GM12878 (cell line): ENCODE measurements around the gene MEGF9. TPM values are rescaled to one million over a fixed set of nuclear protein-coding genes. Genes with fewer than 3 reads are reported as not detected.

ENCODE experiments used
- ATAC-seq: fragments of 200-7000 bp; cut with Tn5 transposase; 3 replicates; pipeline ENCODE4 v1.9.1; 2020; ENCODE audit warnings: mild to moderate bottlenecking, moderate library complexity
- BruUV-seq: library from RNA; stranded (reverse); fragments of 400-500 nt; replicated peaks from 2 replicates; lab custom pipeline; 2021; lab: Mats Ljungman, UMichigan
- CTCF ChIA-PET: fragments of 300-600 bp; sonication (Branson Sonifier 250); formaldehyde crosslinking; extraction: SDS; loops from one replicate; lab custom pipeline; 2021; ENCODE audit warnings: inconsistent platforms; lab: Yijun Ruan, JAX
- POLR2A ChIA-PET: fragments of 350-600 bp; formaldehyde crosslinking; extraction: SDS; loops from one replicate; lab custom pipeline; 2021; ENCODE audit warnings: inconsistent platforms; lab: Charles Lee
- RAD21 ChIA-PET: fragments of 300-600 bp; sonication (Branson Sonifier 250); formaldehyde crosslinking; loops from one replicate; lab custom pipeline; 2023; ENCODE audit warnings: antibody characterized with exemption; ENCODE audit not compliant: unreplicated experiment; lab: Charles Lee
- SMC1A ChIA-PET: fragments of 300-600 bp; sonication (Branson Sonifier 250); formaldehyde crosslinking; loops from one replicate; lab custom pipeline; 2023; ENCODE audit not compliant: unreplicated experiment, uncharacterized antibody; lab: Charles Lee
- DNase-seq: peaks from one replicate; pipeline ENCODE4 v3.0.0-alpha.2; 2011; ENCODE audit warnings: low read depth, low spot score
- FAIRE-seq: peaks from 3 replicates; lab custom pipeline; 2011; peaks lifted over from hg19 to GRCh38; lab: Jason Lieb, UNC
- H2AFZ ChIP-seq: 2 replicates; pipeline ENCODE4 v1.6.0; 2011; ENCODE audit warnings: low read depth, low read length, control low read depth; ENCODE audit not compliant: control insufficient read depth
- H3K27ac ChIP-seq: 2 replicates; pipeline ENCODE4 v1.5.1; 2011; ENCODE audit warnings: control low read depth; ENCODE audit not compliant: control insufficient read depth, insufficient read depth
- H3K27me3 ChIP-seq, 2 experiments: replicated peaks in 1 of 2; 2 replicates each; pipeline versions ENCODE4 v1.6.0 to v1.6.1; 2011; ENCODE audit warnings: low read length in 1 of 2; ENCODE audit not compliant: control insufficient read depth in 2 of 2, insufficient read depth in 2 of 2
- H3K36me3 ChIP-seq, 2 experiments: 2 replicates each; pipeline ENCODE4 v1.5.1; 2011; ENCODE audit warnings: low read length in 1 of 2; ENCODE audit not compliant: control insufficient read depth in 2 of 2, insufficient read depth in 2 of 2
- H3K4me1 ChIP-seq: 2 replicates; pipeline ENCODE4 v1.6.1; 2011; ENCODE audit warnings: mild to moderate bottlenecking, low read length, moderate library complexity, mixed read lengths; ENCODE audit not compliant: control insufficient read depth, insufficient read depth
- H3K4me2 ChIP-seq: 2 replicates; pipeline ENCODE4 v1.6.0; 2011; ENCODE audit warnings: control low read depth; ENCODE audit not compliant: control insufficient read depth, insufficient read depth
- H3K4me3 ChIP-seq: fragments of 200-600 bp; sonication (generic); 2 replicates; pipeline ENCODE4 v1.5.1; 2016
- H3K79me2 ChIP-seq: 2 replicates; pipeline ENCODE4 v1.6.0; 2011; ENCODE audit warnings: low read length; ENCODE audit not compliant: control insufficient read depth, insufficient read depth
- H3K9ac ChIP-seq: 2 replicates; pipeline ENCODE4 v1.8.0; 2011; ENCODE audit warnings: low read length, control low read depth, mixed read lengths; ENCODE audit not compliant: control insufficient read depth, insufficient read depth
- H3K9me3 ChIP-seq: replicated peaks from 3 replicates; pipeline ENCODE4 v1.5.1; 2011; ENCODE audit warnings: mild to moderate bottlenecking, low read length; ENCODE audit not compliant: control insufficient read depth, insufficient read depth
- H4K20me1 ChIP-seq: 2 replicates; pipeline ENCODE4 v1.6.0; 2011; ENCODE audit not compliant: control insufficient read depth, insufficient read depth
- ASH2L ChIP-seq: fragments of 300-600, 200-600 bp; sonication (generic); IDR thresholded peaks from 2 replicates; pipeline ENCODE4 v1.6.1; 2017; ENCODE audit warnings: low read depth, mild to moderate bottlenecking, borderline replicate concordance
- CBFB ChIP-seq: IDR thresholded peaks from 2 replicates; pipeline ENCODE4 v1.6.1; 2016; ENCODE audit warnings: antibody characterized with exemption, low read depth
- CREM ChIP-seq: IDR thresholded peaks from 2 replicates; pipeline ENCODE4 v1.6.1; 2014; ENCODE audit warnings: antibody characterized with exemption, low read depth
- EZH2 ChIP-seq: IDR thresholded peaks from 2 replicates; pipeline ENCODE4 v1.6.1; 2012; ENCODE audit warnings: low read depth, mild to moderate bottlenecking, control low read depth, inconsistent platforms, low read length, borderline replicate concordance; ENCODE audit not compliant: control insufficient read depth
- FOXK2 ChIP-seq: fragments of 450-650 bp; IDR thresholded peaks from 2 replicates; pipeline ENCODE4 v1.6.1; 2017; ENCODE audit warnings: mild to moderate bottlenecking, moderate library complexity
- HDAC2 ChIP-seq: fragments of 200-600 bp; sonication (generic); IDR thresholded peaks from 2 replicates; pipeline ENCODE4 v1.6.1; 2017
- KDM1A ChIP-seq: fragments of 200-600 bp; sonication (generic); IDR thresholded peaks from 2 replicates; pipeline ENCODE4 v1.6.1; 2016; ENCODE audit warnings: borderline replicate concordance
- MTA2 ChIP-seq: fragments of 450-650 bp; IDR thresholded peaks from 2 replicates; pipeline ENCODE4 v1.6.1; 2016; ENCODE audit warnings: low read depth, mild to moderate bottlenecking, moderate library complexity
- MTA3 ChIP-seq: IDR thresholded peaks from 2 replicates; pipeline ENCODE4 v1.6.1; 2012; ENCODE audit warnings: low read length, inconsistent platforms, borderline replicate concordance
- MYC ChIP-seq: IDR thresholded peaks from 2 replicates; pipeline ENCODE4 v1.6.1; 2011; ENCODE audit warnings: mild to moderate bottlenecking, low read length, moderate library complexity, inconsistent platforms; ENCODE audit not compliant: insufficient read depth, insufficient replicate concordance, insufficient read length, severe bottlenecking
- NR2C2 ChIP-seq: IDR thresholded peaks from 2 replicates; pipeline ENCODE4 v1.6.1; 2011; ENCODE audit warnings: borderline replicate concordance, low read depth; ENCODE audit not compliant: control insufficient read depth, insufficient read length
- RAD51 ChIP-seq: fragments of 450-650 bp; IDR thresholded peaks from 2 replicates; pipeline ENCODE4 v1.6.1; 2016; ENCODE audit warnings: moderate library complexity, mild to moderate bottlenecking, inconsistent platforms
- TARDBP ChIP-seq: IDR thresholded peaks from 2 replicates; pipeline ENCODE4 v1.6.1; 2016; ENCODE audit warnings: borderline replicate concordance
- ZBED1 ChIP-seq: IDR thresholded peaks from 2 replicates; pipeline ENCODE4 v1.6.1; 2016; ENCODE audit warnings: borderline replicate concordance
- ZNF384 ChIP-seq: IDR thresholded peaks from 2 replicates; pipeline ENCODE4 v1.6.1; 2012; ENCODE audit warnings: low read depth, mild to moderate bottlenecking, low read length, improper control_type of control experiment, borderline replicate concordance
- WGBS: methylation state at CpG from one replicate; pipeline ENCODE4 v1.1.6; 2016; ENCODE audit warnings: low lambda C conversion rate; ENCODE audit not compliant: insufficient replicate concordance, insufficient coverage; ENCODE audit errors: missing lambda C conversion rate; 5-methylcytosine and 5-hydroxymethylcytosine counted together
- in situ Hi-C: fragments of 300-500 bp; cut with MboI; formaldehyde crosslinking; loops from 9 replicates; pipeline ENCODE4 v1.14.3; 2018; ENCODE audit warnings: mixed read lengths
- intact Hi-C: fragments of 100-400 bp; cut with micrococcal nuclease; formaldehyde crosslinking; loops from one replicate; pipeline ENCODE4 v1.14.2; 2022; ENCODE audit not compliant: unreplicated experiment
- polyA plus RNA-seq, 11 experiments: library from polyadenylated mRNA; depleted of rRNA in 4 of 11; unstranded in 6 of 11; stranded (reverse) in 5 of 11; fragments of >200 nt; fragmentation: Nextera tagmentation in 4 of 11; fragmentation: Illumina TruSeq in 1 of 11; extraction: Ambion mirVana in 4 of 11; extraction: Trizol in 1 of 11; gene quantifications; 1 replicate in 1 of 11; 2 replicates in 10 of 11; pipeline versions ENCODE4 v1.2.1 to v1.2.3, GENCODE V29; 2011 to 2016; ENCODE audit warnings: inconsistent platforms in 2 of 11, missing spikeins in 2 of 11, low read depth in 1 of 11
- total RNA-seq, 4 experiments: library from RNA; depleted of rRNA in 3 of 4; stranded (reverse); fragments of >200 nt in 3 of 4; fragmentation: Illumina TruSeq in 1 of 4; extraction: Trizol in 1 of 4; gene quantifications; 2 replicates each; pipeline versions ENCODE4 v1.2.1 to v1.2.3, GENCODE V29; 2013 to 2021
- TF ChIP-seq, protein P1 (sequence below): fragments of 450-650 bp; IDR thresholded peaks from 2 replicates; pipeline ENCODE4 v1.6.1; 2017; ENCODE audit warnings: mild to moderate bottlenecking
- TF ChIP-seq, protein P2 (sequence below): IDR thresholded peaks from 2 replicates; pipeline ENCODE4 v1.6.1; 2011; ENCODE audit warnings: borderline replicate concordance, low read depth, mild to moderate bottlenecking, moderate library complexity, low read length; ENCODE audit not compliant: insufficient read depth, poor library complexity, severe bottlenecking

Gene MEGF9
- total and polyA plus RNA-seq, 10 of the 15 experiments (the other 5 are each of a cell fraction or from before 2014, with no cell fraction given), result 0.71 to 5.1 (median 2.6) TPM

DNA sequence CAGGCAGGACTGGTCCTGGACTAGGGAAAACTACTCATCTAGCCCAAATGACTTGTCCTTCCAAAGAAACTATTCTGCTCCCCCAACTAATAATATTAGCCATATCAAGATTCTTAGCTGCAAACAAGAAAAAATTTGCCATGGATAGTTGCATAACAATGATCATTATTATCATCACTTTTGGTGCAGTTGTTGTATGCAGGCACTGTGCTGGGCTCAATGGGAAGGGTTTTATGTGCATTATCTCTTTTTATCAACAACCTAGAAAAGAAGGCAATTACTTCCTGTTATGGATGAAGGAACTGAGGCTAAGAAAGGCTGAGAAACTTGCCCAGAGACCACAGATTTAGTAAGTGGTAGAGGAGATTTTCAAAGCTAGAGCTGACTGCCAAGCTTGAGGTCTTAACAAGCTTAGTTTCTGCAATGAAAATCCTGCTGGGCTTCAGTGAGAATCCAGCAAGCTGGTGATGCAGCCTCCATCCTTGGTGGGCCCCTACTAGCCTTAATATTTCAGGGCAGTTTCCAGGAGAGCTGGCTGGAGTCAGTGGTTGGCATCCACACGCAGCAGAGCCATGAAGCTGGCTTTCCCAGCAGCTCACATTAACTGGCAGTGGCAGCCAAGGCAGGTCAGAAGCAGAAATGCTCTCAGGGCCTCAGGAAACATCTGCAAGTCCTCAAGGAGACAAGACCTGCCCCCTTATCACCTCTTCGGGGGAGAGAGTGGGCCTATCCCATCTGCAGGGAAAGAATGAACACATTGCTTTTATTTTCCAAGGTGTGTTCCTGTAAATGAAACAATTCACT, 20.5 kb upstream of the MEGF9 start (continued):
- no peak for TF ChIP-seq NR2C2

DNA sequence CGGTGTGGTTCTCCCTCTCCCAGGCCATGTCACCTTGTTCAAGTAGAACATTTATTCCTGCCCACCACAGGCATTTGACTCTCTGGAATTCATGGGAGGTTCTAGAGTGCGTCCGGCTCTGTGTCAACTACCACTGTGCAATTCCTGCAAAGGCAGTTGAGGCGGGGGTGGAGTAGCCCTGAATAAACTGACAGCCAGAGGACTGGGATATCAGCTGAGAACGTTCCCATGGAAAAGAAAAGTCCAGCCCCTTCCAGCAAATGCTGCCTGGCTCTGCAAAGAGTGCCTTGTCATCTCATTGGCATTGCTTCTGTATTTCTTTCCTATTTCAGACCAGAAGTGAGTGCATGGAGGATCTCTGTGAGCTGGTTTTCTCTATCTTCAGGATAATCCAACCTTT, 18.9 kb upstream of the MEGF9 start:
- no peak for FAIRE-seq
- Histone ChIP-seq H3K36me3 (no peaks in the 10 kb centered on the region), H3K9ac (no peak overlapping the region), H3K4me3 (no peak overlapping the region), H3K27ac (no peak overlapping the region), H3K79me2 (no peaks in the 10 kb centered on the region), H3K4me1 (peaks cover 17% of the 10 kb centered on the region), H4K20me1 (no peaks in the 10 kb centered on the region), H2AFZ (no peak overlapping the region), H3K4me2 (no peak overlapping the region), H3K9me3 (no peaks in the 10 kb centered on the region), H3K27me3 (no peaks in the 10 kb centered on the region)
- CTCF ChIA-PET, result no interaction called here
- ATAC-seq, result no peak
- POLR2A ChIA-PET, result no interaction called here
- WGBS, result 77% methylated on average over 5 of the region's 5 CpGs
- intact Hi-C loops (no loop called here), in situ Hi-C loops (no loop called here)
- RAD21 ChIA-PET, result no interaction called here
- no peak for TF ChIP-seq ZNF384
- TF ChIP-seq TARDBP, result no peak
- no peak for TF ChIP-seq MYC
- TF ChIP-seq FOXK2, result no peak
- TF ChIP-seq RAD51, result no peak
- no peak for TF ChIP-seq ASH2L
- TF ChIP-seq EZH2, result no peak
- TF ChIP-seq, protein P1, sequence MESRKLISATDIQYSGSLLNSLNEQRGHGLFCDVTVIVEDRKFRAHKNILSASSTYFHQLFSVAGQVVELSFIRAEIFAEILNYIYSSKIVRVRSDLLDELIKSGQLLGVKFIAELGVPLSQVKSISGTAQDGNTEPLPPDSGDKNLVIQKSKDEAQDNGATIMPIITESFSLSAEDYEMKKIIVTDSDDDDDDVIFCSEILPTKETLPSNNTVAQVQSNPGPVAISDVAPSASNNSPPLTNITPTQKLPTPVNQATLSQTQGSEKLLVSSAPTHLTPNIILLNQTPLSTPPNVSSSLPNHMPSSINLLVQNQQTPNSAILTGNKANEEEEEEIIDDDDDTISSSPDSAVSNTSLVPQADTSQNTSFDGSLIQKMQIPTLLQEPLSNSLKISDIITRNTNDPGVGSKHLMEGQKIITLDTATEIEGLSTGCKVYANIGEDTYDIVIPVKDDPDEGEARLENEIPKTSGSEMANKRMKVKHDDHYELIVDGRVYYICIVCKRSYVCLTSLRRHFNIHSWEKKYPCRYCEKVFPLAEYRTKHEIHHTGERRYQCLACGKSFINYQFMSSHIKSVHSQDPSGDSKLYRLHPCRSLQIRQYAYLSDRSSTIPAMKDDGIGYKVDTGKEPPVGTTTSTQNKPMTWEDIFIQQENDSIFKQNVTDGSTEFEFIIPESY, result no peak
- TF ChIP-seq MTA2, result no peak
- no peak for TF ChIP-seq MTA3
- TF ChIP-seq CBFB, result no peak
- TF ChIP-seq KDM1A, result no peak
- no peak for TF ChIP-seq HDAC2
- TF ChIP-seq ZBED1, result no peak
- TF ChIP-seq, protein P2, sequence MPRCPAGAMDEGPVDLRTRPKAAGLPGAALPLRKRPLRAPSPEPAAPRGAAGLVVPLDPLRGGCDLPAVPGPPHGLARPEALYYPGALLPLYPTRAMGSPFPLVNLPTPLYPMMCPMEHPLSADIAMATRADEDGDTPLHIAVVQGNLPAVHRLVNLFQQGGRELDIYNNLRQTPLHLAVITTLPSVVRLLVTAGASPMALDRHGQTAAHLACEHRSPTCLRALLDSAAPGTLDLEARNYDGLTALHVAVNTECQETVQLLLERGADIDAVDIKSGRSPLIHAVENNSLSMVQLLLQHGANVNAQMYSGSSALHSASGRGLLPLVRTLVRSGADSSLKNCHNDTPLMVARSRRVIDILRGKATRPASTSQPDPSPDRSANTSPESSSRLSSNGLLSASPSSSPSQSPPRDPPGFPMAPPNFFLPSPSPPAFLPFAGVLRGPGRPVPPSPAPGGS, result no peak
- no peak for TF ChIP-seq CREM
- TF ChIP-seq, all 136 proteins: peak for 0
- no peak for DNase-seq
- BruUV-seq, result no TSS peak
- SMC1A ChIA-PET, result no interaction called here
